ENCODE measurements around the gene CFAP70. TPM values are rescaled to one million over a fixed set of nuclear protein-coding genes. Genes with fewer than 3 reads are reported as not detected.
"Not testable (repeated sequence)": the region's sequence is repeated elsewhere in the genome, so short reads cannot be mapped to it uniquely, and the experiment has no call there.

The CFAP70 gene
- total RNA-seq, 4 donors from 2014 or later = 2.0 to 3.2 (median 3.0) TPM

GRCh38 chr10:73399063-73399462 is 40.4 kb upstream of the CFAP70 start:
- ATAC-seq (ENCODE audit: low FRiP score) (no peak), DNase-seq (ENCODE audit: low spot score) (no peak)
- no peak for TF ChIP-seq CTCF (IDR thresholded peaks at IDR 0.05)

GRCh38 chr10:73398024-73398423 is 39.4 kb upstream of the CFAP70 start:
- ATAC-seq (ENCODE audit: low FRiP score) = no peak
- TF ChIP-seq CTCF (IDR thresholded peaks at IDR 0.05) = no peak
- no peak for DNase-seq (ENCODE audit: low spot score)

DNA sequence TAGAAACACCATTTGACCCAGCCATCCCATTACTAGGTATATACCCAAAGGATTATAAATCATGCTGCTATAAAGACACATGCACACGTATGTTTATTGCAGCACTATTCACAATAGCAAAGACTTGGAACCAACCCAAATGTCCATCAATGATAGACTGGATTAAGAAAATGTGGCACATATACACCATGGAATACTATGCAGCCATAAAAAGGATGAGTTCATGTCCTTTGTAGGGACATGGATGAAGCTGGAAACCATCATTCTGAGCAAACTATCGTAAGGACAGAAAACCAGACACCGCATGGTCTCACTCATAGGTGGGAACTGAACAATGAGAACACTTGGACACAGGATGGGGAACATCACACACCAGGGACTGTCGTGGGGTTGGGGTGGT is 35.7 kb upstream of the CFAP70 start:
- DNase-seq (ENCODE audit: low spot score); ATAC-seq (ENCODE audit: low FRiP score): not testable (repeated sequence)

DNA sequence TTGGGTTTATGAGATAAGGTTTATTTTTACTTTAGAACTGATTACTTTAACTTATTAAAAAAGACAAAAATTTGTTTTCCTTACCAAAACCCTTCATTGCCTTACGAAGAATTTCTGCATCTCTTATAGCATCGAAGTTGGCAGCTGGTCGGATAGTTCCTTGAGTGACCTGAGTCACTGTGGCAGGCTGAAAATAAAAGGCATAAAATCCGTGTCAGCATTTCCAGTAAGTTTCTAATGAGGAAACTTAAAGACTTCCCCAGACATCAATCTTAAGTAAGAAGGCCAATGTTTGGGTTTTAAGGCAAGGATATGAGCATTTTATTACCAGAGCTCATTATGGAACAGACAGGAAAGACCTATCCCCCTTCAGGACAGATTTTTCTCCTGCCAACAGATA is 29.6 kb upstream of the CFAP70 start:
- no peak for TF ChIP-seq CTCF (IDR thresholded peaks at IDR 0.05)
- no peak for DNase-seq (ENCODE audit: low spot score)
- ATAC-seq (ENCODE audit: low FRiP score) = no peak

DNA sequence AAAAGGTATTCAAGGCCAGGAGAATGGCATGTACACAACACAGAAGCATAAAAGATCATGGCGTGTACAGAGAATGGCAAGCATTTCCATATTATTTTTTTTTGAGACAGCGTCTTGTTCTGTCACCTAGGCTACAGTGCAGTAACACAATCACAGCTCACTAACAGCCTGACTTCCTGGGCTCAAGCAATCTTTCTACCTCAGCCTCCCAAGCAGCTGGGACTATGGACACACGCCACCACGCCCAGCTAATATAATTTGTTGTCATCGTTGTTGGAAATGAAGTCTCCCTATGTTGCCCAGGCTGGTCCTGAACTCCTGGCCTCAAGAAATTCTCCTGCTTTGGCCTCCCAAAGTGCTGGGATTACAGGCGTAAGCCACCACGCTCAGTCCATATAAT is 27.9 kb upstream of the CFAP70 start:
- ATAC-seq (ENCODE audit: low FRiP score) = no peak
- TF ChIP-seq CTCF (IDR thresholded peaks at IDR 0.05) = no peak
- DNase-seq (ENCODE audit: low spot score) = no peak

DNA sequence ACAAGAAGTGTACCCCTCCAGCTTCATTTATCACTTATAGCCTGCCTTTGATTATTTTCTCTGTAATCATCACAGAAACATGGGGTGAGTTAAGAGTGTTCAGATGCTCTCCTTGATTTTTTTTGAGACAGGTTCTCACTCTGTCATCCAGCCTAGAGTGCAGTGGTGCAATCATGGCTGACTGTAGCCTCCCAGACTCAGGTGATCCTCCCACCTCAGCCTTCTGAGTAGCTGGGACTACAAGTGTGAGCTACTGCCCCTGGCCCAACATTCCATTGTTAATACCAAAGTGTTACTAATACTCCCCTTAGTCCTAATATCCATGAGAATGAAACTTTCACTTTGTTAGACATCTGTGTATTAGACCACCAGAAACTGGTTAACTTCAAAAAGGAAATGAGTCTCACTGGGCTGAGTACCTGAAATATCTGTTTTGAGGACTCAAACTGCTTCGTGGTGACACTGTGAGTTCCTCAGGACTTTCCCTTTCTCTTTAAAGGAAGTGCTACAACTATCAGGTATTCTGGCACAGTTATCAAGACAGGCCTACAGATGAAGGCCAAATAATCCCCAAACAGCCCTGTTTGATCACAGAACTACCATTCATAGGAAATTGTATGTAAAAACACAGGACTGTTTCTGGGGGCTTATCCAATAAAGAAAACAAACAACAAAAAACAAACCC is 20.5 kb upstream of the CFAP70 start:
- TF ChIP-seq CTCF (IDR thresholded peaks at IDR 0.05) = no peak
- ATAC-seq (ENCODE audit: low FRiP score) (no peak), DNase-seq (ENCODE audit: low spot score) (no peak)

GRCh38 chr10:73376679-73377078 is 18.0 kb upstream of the CFAP70 start:
- no peak for DNase-seq (ENCODE audit: low spot score)
- no peak for ATAC-seq (ENCODE audit: low FRiP score)

More at GRCh38 chr10:73376679-73377078, 18.0 kb upstream of the CFAP70 start:
- no peak for TF ChIP-seq CTCF (IDR thresholded peaks at IDR 0.05)

Data from omental fat pad (tissue), 4 donors.